GM15510 (cell line): ENCODE data around the gene NAA16.

Source experiments
- POLR2A ChIP-seq: IDR thresholded peaks from 3 replicates; pipeline ENCODE4 v1.6.1; 2011; ENCODE audit warnings: borderline replicate concordance; ENCODE audit not compliant: insufficient read length; ENCODE audit errors: extremely low read depth

The NAA16 gene

DNA sequence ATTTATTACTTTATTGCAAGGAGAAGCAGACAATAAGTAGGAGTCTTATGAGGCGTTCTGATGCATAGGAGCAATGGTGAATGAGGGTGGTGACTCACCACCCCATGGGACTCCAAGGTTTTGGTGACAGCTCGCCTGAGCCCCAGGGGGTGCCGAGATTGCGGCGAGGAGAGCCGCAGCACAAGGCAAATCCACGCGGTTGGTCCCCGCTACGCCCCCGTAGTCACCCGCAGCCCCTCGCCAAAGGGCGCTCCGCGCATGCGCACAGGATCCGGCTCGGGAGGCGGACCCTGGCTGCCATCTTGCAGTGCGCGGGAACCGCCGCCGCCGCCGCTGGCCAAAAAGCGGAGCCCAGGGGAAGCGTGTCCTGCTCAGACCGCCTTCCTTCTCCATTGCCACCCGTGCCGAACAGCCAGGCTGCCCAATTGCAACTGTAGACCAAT, at the start of gene NAA16:
Gene NAA16 (plus strand): TSS at position 305 of the 443 bp plus-strand sequence. CDS start 262 bp downstream, outside the sequence.
- TF ChIP-seq POLR2A: peak; percentile 83

DNA sequence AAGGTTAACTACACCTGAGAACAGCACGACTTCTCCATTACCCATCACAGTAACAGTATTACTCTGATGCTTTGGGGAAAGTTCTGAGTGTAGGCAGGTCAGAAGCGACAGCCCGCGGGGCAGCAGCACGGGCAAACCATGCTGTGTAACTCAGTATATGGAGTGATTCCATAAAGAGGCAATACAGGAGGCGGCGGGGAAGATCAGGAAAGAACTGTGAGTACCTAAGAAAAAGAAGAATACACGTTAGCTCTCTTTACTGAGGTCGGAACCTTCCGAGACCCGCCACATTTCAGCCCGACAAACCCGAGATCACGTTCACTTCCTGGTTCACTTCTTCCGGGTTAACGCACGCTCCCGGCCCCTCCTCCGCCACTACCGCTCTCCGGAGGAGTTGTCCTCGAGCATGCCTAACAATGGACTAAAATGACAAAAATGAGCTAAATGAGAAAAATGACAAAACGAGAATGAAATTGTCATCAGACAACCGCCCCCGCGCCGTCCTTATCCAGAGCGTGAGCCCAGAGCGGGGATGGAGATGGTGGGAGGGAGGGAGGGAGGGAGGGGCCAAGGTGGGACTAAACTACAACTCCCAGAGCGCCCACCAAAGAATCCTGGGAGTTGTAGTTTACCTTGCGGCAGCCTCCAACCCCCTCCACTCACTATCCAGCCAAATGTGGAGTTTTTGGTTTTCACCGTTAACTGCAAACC, 47.7 kb upstream of the NAA16 start, which contains the start of gene MTRF1:
Gene MTRF1 (minus strand): TSS at position 316 of the 711 bp plus-strand sequence. CDS start 2,669 bp downstream, outside the sequence.
- peak; percentile 57 for TF ChIP-seq POLR2A

DNA sequence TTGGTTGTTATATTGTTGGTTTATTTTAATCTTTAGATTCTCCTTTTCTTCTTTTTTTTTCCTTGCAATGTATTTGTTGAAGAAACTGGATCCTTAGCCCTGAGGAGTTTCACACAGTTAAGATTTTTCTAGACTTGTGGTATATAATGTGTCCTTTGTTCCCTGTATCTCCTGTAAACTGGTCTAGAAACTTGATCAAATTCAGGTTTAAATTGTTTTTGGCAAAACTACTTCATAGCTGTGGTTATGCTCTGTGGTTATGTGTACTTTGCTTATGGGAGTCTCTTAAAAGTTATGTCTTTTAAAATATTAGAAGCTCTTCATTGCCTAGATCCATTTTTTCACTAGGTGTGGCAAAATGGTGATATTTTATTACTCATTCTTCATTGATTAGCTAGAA, 44.0 kb upstream of the NAA16 start:
- no peak for TF ChIP-seq POLR2A

DNA sequence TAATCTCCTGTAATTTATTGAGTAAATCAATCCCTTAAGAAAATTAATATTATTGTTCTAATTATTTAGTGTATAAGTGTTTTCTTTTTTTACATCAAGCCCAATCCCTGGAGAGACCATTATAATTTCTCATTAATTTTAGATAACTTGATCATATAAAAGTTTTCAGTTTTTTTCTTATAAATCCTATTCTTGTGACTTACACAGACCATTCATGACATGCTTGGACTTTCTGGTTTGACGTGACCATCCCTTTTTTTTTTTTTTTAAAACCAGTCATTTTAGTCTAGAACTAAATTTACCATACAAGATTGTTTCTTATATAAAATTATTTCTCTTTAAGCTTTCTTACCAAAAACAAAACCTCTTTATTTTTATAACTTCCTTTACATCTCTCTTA, 42.3 kb upstream of the NAA16 start:
- TF ChIP-seq POLR2A: no peak

DNA sequence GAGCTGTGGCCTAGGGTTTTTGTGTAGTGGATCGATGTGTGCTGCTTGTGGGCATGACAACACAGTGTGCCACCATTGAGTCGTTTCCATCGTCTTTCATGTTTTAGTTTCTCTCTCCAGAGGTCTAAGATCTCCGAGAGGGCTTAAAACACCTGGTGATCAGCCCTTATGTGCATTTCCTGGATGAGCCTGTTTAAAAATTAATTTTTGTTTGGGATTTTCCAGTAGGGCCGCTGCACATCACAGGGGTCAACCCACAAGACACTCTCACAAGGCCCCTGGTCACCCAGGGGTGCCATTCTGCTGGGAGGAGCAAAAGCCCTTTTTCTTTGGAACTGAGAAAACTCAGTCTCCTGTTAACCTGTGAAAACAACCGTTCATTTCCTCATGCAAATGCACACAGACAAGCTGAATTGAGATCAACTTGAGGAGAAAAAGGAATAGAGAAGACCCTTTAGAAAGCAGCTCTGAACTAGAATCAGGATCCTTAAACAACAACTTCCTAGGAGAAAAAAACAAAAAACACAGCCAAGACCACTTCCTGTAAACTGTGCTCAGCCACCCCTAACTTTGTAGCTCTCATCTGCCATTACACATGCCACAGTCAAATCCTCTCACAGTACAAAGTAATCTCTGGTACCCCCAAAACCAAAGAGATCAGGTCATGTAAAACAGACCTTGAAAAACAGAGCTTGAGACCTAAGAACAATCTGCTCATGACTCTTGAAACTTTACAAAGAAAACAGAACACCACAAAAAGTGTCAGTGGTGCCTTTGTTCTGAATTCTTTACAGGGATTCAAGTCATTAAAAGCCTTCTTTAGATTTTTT, 39.4 kb upstream of the NAA16 start:
- TF ChIP-seq POLR2A: no peak

DNA sequence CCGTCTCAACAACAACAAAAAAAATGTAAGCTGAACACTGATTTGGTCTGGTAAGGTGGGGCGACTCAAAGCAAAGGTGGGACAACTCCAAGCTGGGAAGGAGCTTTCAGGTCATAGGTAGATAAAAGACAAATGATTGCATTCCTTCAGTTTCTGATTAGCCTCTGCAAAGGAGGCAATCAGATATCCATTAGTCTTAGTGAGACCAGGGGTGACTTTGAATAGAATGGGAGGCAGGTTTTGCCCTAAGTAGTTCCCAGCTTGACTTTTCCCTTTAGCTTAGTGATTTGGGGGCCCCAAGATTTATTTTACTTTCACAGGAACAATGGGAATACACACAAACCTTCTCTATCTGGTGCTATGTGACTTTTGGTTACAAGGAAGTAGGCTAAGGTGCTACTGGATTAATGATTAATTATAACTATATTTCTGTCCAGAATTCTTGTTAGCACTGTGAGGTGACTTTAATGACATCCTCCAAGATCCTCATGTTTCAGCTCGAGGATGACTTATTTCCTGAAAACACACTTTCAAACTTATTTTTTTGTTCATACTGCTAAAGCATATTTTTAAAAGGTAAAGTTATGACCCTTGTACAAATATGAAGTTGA, 37.1 kb upstream of the NAA16 start:
- no peak for TF ChIP-seq POLR2A

DNA sequence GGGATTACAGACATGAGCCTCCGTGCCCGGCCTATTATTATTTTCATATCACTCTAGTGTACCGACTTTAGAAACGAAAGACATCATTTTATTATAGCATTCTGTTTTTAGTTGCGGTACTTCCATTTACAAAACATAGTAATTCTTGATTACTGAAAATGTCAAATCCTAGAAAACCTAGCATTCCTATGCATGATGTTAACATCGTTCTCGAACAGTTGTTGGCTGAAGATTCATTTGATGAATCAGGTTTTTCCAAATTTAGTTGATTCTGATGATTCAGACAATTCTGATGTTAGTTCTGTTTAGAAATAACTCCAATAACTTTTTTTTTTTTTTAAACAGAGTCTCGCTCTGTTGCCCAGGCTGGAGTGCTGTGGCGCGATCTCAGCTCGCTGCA, 36.2 kb upstream of the NAA16 start:
- TF ChIP-seq POLR2A: no peak

DNA sequence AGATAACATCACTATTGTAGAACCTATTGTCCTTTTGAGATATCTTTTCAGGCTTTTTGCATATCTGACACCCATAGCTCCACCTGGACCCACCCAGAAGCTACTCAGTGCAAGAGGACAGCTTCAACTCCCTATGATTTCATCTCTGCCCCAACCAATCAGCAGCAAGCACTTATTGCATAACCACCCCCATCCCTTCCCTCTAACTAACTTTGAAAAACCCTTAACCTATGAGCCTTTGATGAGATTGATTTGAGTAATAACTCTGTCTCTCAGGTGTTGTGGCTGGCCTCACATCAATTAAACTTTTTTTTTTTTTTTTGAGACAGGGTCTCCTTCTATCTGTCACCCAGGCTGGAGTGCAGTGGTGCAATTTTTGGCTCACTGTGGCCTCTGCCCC, 34.2 kb upstream of the NAA16 start:
- TF ChIP-seq POLR2A: no peak

DNA sequence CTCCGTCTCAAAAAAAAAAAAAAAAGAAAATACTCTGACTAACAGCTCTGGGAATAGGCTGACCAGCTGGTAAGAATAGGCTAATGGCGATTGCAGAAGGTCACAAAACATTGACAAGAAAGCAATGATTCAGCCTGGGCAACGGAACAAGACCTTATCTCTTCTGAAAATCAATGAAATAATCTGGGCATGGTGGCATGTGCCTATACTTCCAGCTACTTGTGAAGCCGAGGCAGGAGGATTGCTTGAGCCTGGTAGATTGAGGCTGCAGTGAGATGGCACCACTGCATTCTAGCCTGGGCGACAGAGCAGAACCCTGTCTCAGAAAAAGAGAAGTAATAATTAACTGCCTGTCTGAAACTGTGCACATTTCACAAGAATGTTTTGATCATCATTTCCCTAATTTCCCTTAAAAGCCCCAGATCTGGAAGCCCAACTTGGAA, 28.9 kb upstream of the NAA16 start:
- TF ChIP-seq POLR2A: no peak

DNA sequence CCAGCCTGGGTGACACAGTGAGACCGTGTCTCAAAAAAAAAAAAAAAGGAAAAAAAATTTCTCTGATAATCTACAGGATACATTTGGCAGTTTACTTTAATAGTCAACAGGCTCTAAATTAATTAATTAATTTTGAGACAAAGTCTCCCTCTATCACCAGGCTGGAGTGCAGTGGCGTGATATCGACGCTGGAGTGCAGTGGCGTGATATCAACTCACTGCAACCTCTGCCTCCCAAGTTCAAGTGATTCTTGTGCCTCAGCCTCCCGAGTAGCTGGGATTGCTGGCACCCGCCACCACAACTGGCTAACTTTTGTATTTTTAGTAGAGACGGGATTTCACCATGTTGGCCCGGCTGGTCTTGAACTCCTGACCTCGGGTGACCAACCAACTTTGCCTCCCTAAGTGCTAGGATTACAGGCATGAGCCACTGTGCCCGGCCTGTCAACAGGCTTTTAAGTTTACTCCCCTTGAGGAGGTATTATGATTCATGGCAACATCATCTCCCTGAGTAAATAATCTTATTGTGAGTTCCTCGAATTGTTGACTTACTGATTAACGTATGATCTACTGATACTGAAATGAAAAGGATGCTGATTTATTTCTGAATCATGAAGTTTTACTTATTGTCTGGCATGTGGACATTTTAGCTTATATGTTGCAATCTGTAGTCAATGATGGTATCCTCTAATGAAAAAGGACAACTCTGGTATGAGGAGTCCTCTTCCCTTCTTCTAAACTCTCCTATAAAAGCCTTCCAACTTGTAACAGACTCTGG, 26.4 kb upstream of the NAA16 start:
- no peak for TF ChIP-seq POLR2A

DNA sequence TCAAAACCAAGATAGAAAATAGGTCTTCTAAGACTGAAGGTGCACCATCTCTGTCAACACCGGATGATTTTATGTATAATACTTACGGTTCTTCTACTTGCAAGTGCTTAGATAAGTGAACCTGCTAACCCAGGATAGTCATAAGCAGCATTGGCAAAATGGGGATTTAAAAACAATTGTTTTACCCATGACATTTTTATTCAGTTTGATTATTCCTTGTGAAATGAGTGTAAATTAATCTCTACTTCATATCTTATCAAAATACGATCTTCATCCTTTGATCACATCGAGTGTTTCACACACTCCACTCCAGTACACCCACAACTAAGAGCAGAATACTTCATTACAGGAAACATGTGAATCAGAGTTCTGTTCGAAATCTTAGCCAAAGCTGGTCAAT, 24.7 kb upstream of the NAA16 start:
- TF ChIP-seq POLR2A: no peak

DNA sequence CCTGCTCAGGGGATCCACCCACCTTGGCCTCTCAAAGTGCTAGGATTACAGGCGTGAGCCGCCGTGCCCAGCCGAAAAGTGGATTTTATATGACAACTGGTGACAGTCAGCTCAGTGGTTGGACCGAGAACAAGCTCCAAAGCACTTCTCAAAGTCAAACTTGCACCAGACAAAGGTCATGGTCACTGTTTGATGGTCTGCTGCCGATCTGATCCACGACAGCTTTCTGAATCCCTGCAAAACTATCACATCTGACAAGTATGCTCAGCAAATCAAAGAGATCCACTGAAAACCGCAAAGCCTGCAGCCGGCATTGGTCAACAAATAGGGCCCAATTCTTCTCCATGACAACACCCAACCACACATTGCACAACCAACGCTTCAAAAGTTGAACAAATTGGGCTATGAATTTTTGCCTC, 21.6 kb upstream of the NAA16 start:
- TF ChIP-seq POLR2A: no peak

DNA sequence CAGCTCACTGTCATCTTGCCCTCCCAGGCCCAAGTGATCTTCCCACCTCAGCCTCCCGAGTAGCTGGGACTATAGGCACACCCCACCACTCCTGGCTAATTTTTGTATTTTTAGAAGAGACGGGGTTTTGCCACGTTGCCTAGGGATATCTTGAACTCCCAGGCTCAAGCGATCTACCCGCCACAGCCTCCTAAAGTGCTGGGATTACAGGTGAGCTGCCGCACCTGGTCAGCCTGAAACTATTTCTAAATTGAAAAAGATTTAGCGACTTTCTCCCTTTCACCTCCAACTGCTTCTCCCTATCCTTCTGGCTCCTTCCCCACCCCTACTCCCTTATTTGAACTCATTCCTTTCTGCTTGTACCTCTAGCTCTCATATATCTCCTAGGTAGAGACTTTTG, 19.8 kb upstream of the NAA16 start:
- no peak for TF ChIP-seq POLR2A

DNA sequence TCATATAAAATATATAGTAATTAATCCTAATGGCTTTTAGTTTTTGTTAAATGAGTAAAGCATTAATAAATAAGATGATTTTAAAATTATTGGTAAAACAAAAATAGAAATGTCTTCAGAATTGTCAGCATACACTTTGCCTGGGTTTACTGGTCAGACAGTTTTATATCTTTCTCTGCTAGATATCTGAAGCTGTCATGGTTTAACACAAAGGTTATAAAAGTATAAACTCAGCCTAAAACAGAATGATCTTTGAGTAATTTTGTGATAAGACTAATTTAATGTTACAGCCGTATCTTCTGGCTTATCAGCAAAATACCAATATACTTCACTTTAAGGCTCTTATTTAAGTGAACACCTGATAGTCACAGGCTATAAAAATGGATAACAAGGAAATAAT, 17.8 kb upstream of the NAA16 start:
- TF ChIP-seq POLR2A: no peak
